ENCODE results near the gene SYNE2. TPM values are rescaled to one million over a fixed set of nuclear protein-coding genes. Genes with fewer than 3 reads are reported as not detected.

SYNE2 gene
- total and polyA plus RNA-seq, 2 donors (not counting 3 experiments of a cell fraction or from before 2014, with no cell fraction given): 16.0 to 53.7 TPM

DNA sequence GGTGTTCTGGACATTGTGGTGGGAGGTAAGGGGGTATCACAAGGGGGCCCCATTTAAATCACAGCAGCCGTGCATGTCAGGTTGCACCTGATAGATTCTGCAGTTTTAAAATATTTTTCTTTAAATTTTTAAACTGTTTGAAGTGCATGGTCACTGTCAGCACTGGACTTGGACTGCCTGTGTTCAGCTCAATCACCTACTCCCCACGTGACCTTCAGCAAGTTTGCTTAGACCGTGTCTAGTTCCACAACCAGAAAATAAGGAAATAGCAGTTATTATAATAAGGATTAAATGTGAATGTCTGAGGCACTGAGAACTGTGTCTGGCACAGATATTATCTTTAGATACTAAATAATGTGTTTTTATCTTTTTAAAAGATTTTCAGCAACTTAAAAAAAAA lies 376.7 kb downstream of the SYNE2 start:
- no peaks in the 10 kb centered on the region for H4K20me1 ChIP-seq (replicated peaks; ENCODE audit: control insufficient read depth, extremely low read depth, insufficient read depth, low read length)
- H2AFZ ChIP-seq (ENCODE audit: low read depth, low read length): no peak overlapping the region
- BruUV-seq (replicated peaks): no TSS peak
- H3K4me1 ChIP-seq (ENCODE audit: control insufficient read depth, extremely low read depth, insufficient read depth, low read length): peaks cover 24% of the 10 kb centered on the region
- TF ChIP-seq FOS (IDR thresholded peaks at IDR 0.05; ENCODE audit: borderline replicate concordance, insufficient read depth, low read length) (no peak), JUN (IDR thresholded peaks at IDR 0.05; ENCODE audit: borderline replicate concordance, insufficient read depth, insufficient read length, low read depth) (no peak), EZH2 (IDR thresholded peaks at IDR 0.05; ENCODE audit: borderline replicate concordance, low read depth, low read length, severe bottlenecking) (no peak), POLR2A (IDR thresholded peaks at IDR 0.05; ENCODE audit: low read depth, low read length) (no peak), MYC (IDR thresholded peaks at IDR 0.05; ENCODE audit: low read depth, low read length) (no peak), POLR2AphosphoS5 (IDR thresholded peaks at IDR 0.05; ENCODE audit: insufficient read depth, low read depth, low read length) (no peak), GATA2 (IDR thresholded peaks at IDR 0.05; ENCODE audit: insufficient read depth, insufficient read length, low read depth, low read length) (no peak)
- TF ChIP-seq, protein P1, sequence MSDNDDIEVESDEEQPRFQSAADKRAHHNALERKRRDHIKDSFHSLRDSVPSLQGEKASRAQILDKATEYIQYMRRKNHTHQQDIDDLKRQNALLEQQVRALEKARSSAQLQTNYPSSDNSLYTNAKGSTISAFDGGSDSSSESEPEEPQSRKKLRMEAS (IDR thresholded peaks at IDR 0.05; ENCODE audit: insufficient read depth, insufficient read length): no peak
- TF ChIP-seq, protein P2, sequence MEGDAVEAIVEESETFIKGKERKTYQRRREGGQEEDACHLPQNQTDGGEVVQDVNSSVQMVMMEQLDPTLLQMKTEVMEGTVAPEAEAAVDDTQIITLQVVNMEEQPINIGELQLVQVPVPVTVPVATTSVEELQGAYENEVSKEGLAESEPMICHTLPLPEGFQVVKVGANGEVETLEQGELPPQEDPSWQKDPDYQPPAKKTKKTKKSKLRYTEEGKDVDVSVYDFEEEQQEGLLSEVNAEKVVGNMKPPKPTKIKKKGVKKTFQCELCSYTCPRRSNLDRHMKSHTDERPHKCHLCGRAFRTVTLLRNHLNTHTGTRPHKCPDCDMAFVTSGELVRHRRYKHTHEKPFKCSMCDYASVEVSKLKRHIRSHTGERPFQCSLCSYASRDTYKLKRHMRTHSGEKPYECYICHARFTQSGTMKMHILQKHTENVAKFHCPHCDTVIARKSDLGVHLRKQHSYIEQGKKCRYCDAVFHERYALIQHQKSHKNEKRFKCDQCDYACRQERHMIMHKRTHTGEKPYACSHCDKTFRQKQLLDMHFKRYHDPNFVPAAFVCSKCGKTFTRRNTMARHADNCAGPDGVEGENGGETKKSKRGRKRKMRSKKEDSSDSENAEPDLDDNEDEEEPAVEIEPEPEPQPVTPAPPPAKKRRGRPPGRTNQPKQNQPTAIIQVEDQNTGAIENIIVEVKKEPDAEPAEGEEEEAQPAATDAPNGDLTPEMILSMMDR (IDR thresholded peaks at IDR 0.05; ENCODE audit: extremely low read depth in 1 of 2, insufficient read depth in 1 of 2, low read depth in 1 of 2, low read length in 2 of 2): no peak
- no peak for FAIRE-seq
- H3K9ac ChIP-seq (replicated peaks; ENCODE audit: extremely low read depth, insufficient read depth, low read length): no peak overlapping the region
- no peak for DNase-seq (ENCODE audit: low read depth, low spot score)
- dilution Hi-C loops (cut with MboI; ENCODE audit: extremely low pct_ligation_motif_present, low sequenced_read_pairs) (no loop called here), intact Hi-C loops (cut with micrococcal nuclease) (no loop called here)
- no peak overlapping the region for H3K4me3 ChIP-seq (replicated peaks in 1 of 3; ENCODE audit: insufficient read depth in 1 of 3, low read depth in 1 of 3, low read length in 3 of 3)
- ChIA-PET CTCF (interaction anchor here (1.2 to 4.4 kb wide), 2 partner anchors 10 to 65 kb away, joined by 3 to 20 read pairs; partner anchors contain the start of gene ESR2), POLR2A (no interaction called here)
- no peak overlapping the region for H3K4me2 ChIP-seq (ENCODE audit: insufficient read depth, low read length)
- no peaks in the 10 kb centered on the region for H3K9me3 ChIP-seq (replicated peaks; ENCODE audit: control insufficient read depth, insufficient read depth, low read length)
- no peak overlapping the region for H3K27ac ChIP-seq (ENCODE audit: insufficient read depth, low read depth, low read length)
- peaks cover 0 to 3% of the 10 kb centered on the region in 2 experiments for H3K36me3 ChIP-seq (ENCODE audit: control insufficient read depth in 2 of 2, extremely low read depth in 1 of 2, insufficient read depth in 2 of 2, low read length in 2 of 2)
- H3K27me3 ChIP-seq (ENCODE audit: control insufficient read depth in 2 of 2, insufficient read depth in 2 of 2, low read length in 2 of 2): no peaks in the 10 kb centered on the region
- H3K79me2 ChIP-seq (ENCODE audit: control insufficient read depth, insufficient read depth, low read length): no peaks in the 10 kb centered on the region
- H3K9me1 ChIP-seq (replicated peaks; ENCODE audit: control insufficient read depth, extremely low read depth, insufficient read depth, low read length): no peaks in the 10 kb centered on the region

Measured in endothelial cell of umbilical vein (primary cell).